HG03565 (cell line): ENCODE measurements around the gene TRAF3.
"Not testable (repeated sequence)": the region's sequence is repeated elsewhere in the genome, so short reads cannot be mapped to it uniquely, and the experiment has no call there.

Source experiments
- ATAC-seq: cut with Tn5 transposase; IDR thresholded peaks from one replicate; pipeline ENCODE4 v1.9.1; 2021; ENCODE audit warnings: mild to moderate bottlenecking, moderate library complexity; ENCODE audit not compliant: unreplicated experiment

TRAF3 gene

DNA sequence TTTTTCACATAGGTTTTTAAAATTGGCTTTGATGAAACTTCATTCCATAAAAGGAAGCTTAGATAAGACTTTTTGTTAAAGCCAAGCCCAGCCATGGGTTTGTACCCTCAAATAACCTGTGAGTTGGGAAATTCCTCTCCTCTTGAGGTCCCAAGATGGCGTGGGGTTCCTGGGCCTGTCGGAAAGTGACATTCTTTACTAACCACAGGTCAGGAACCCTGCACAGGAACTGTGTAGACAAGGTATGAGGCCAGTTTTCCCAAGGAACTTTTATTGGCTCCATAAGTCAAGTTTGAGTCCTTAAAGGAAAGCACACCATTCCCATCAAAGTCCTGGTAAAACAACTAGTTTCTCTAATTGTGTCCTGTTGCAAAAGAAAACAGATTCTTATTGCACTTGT, 80.2 kb downstream of the TRAF3 start:
- no peak for ATAC-seq

GRCh38 chr14:102859911-102860310, 82.7 kb downstream of the TRAF3 start:
- ATAC-seq = no peak

GRCh38 chr14:102862154-102862773, 85.0 kb downstream of the TRAF3 start:
- no peak for ATAC-seq

DNA sequence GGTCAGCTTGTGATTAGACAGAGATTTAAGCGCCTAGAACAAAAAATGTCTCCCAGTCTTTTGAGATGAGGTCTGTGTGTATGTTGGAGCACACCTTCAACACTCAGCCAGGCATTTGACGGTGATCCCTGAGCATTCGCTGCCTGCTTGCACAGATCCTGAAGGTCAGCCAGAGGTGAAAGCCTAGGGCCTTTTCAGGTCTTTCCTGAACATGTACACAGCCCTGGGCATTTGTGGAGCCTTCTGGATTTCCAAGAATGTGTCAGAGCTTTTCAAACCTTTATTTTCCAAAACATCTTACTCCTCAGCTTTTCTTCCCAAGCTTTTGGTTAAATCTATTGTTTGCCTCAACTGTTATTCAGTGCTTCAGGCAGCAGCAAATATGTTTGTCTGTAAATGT, 86.1 kb downstream of the TRAF3 start:
- ATAC-seq = no peak

- not testable (repeated sequence) for ATAC-seq
These were observed 88.7 kb downstream of the TRAF3 start for GRCh38 chr14:102865916-102866315.

DNA sequence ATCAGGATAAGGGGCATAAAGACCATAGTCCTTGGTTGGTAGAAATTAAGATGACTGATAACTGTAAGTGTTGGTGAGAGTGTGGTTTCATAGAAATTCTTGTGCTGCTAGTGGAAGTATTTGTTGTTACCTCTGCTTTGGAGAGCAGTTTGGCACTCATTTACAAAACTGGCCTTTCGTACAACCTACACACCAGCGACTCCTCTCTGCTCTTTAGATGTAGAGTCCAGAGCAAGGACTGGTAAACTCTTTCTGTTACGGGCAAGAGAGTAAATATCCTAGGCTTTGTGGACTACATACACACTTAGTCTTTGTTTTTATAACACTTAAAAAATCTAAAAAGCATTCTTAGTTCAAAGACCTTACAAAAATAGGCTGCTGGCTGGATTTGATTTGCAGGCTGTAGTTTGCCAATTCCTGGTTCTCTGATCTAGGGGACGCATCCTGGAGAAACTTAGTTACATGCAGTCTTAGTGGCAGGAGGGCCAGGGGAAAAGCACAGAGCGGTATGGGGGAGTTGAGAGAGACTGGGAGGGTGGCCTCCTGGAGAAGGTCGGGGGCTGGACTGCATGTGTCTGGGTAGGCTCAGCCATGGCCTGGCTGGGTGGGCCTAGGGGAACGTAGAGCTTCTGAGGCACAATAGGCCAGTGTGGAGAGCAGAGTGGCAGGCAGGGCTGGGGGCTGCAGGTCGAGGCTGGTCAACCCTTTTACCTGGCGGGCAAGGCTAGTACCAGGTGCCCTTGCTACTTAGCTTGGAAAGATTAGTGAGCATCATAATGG, 89.9 kb downstream of the TRAF3 start:
- ATAC-seq = no peak

DNA sequence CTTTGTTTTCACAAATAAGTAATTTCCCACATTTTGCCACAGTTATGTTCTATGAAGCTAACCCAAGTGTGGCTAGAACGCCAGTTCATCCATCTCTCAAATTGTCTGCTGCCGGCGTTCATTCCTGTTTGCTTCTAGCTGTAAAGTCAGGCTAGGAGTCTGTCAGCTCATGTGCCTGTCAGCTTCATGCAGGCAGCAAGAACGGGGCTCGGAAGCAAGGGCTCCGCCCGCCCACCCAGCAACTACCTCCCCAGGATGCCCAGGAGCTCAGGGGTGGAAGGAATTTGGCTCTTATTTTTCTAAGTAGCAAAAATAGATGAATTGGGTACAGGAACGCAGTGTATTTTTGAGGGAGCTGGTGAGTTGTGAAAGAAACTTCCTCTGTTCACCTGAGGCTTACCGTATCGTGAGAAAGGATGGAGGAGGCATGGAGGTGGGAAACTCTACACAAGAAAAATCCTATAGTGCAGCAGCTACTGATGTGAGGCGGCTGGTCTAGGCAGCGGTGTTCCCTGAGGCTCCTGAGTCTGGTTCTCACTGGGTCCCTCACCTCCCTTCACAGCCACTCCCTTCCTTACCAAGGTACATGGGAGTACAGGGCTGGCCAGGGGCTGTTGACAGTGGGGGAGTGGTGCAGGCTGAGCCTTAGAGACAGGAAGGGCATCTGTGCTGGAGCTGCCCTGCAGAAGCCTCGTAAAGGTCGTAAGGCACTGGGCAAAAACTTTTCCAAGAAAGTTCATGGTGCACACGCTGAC, 90.8 kb downstream of the TRAF3 start:
- no peak for ATAC-seq

- ATAC-seq = no peak
These were observed 91.8 kb downstream of the TRAF3 start for GRCh38 chr14:102868956-102869547.

DNA sequence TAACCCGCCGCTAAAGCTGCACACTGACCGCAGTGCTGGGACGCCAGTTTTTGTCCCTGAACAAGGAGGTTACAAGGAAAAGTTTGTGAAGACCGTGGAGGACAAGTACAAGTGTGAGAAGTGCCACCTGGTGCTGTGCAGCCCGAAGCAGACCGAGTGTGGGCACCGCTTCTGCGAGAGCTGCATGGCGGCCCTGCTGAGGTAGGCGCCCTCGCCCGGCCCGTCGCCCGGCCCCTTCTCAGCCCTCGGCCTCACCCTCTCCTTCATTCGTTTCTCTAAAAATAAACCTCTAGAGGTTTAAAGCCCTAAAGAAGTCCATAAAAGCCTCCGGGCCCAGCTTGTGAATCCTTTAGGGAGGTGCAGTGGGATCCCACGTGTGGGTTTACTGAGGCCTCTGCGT, 93.0 kb downstream of the TRAF3 start:
- ATAC-seq = no peak

DNA sequence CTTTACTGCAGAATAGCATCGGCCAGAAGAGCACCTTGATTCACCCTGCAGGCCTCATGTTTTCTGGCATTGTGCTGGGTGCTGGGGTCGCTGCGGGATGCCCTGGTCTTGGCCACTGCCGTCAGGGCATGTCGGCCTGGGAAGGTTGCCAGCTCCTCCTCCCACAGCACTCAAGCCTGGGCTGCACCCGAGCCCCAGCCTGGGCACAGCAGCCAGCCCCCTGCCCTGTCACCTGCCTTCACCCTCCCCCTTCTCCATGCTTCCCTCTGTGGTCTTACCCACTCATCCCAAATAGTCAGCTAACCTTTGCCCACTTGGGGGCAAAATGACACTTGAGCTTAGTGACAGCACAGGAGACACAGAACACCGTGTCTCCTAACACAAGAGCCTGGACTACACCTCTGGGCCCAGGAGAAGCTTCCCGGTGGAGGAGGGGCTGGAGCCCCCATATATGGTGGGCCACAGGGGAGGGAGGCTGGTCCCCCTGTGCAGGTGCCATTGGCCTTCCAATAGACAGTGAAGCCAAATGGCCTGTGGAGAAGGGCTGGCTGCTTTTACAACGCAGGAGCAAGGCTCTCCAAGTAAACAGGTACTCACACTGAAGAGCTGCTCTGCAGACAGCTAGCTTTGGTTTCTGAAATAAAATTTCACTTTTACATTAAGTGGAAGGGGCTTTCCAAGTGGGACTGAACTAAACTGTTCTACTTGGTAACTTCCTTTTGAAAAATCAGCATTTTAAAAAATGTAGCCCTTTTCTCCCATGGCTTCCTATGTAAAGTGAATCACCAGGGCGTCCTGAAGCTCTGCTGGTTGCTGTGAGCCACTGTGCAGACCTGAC, 94.0 kb downstream of the TRAF3 start:
- ATAC-seq = no peak

DNA sequence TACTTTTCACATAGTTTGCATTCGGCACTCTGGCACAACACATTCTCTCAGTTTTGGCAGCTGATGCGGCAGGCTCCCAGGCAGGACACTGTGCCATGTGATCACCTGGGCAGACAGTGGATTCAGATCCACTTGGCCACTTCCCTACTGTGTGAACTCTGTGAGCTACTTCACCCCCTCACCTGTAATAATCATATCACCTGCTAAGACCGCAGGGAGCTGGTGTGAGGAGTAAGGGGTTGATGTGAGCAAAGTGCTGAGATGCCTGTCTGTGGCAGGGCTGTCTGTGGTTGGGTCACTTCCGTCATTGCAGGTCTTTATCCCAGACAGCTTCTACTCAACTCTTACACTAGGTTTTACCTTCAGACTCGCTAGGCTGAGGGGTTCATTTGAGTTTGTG, 94.8 kb downstream of the TRAF3 start:
- no peak for ATAC-seq

- no peak for ATAC-seq
These were observed 95.9 kb downstream of the TRAF3 start for GRCh38 chr14:102873131-102873530.

GRCh38 chr14:102873546-102874061, 96.4 kb downstream of the TRAF3 start:
- no peak for ATAC-seq

DNA sequence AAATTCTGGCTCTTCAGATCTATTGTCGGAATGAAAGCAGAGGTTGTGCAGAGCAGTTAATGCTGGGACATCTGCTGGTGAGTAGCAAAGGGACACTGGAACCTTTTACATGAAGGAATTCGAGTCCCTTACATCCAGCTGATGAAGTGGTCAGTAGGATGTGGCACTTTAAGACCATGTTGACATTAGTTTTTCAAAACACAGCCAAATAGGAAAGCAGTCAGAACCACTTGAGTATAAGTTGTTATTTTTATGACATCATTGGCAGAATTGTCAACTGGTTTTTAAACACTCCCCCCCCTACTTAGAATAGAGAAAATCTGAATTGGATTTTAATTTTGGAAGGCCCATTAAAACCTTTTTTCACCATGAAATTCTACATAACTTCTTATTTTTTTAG, 98.4 kb downstream of the TRAF3 start:
- ATAC-seq = no peak

DNA sequence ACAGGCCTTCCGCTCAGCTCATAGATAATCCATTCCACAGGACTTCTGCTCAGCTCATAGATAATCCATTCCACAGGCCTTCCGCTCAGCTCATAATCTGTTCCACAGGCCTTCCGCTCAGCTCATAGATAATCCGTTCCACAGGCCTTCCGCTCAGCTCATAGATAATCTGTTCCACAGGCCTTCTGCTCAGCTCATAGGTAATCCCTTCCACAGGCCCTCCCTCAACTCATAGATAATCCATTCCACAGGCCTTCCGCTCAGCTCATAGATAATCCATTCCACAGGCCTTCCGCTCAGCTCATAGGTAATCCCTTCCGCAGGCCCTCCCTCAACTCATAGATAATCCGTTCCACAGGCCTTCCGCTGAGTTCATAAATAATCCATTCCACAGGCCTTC, 100.3 kb downstream of the TRAF3 start:
- not testable (repeated sequence) for ATAC-seq

DNA sequence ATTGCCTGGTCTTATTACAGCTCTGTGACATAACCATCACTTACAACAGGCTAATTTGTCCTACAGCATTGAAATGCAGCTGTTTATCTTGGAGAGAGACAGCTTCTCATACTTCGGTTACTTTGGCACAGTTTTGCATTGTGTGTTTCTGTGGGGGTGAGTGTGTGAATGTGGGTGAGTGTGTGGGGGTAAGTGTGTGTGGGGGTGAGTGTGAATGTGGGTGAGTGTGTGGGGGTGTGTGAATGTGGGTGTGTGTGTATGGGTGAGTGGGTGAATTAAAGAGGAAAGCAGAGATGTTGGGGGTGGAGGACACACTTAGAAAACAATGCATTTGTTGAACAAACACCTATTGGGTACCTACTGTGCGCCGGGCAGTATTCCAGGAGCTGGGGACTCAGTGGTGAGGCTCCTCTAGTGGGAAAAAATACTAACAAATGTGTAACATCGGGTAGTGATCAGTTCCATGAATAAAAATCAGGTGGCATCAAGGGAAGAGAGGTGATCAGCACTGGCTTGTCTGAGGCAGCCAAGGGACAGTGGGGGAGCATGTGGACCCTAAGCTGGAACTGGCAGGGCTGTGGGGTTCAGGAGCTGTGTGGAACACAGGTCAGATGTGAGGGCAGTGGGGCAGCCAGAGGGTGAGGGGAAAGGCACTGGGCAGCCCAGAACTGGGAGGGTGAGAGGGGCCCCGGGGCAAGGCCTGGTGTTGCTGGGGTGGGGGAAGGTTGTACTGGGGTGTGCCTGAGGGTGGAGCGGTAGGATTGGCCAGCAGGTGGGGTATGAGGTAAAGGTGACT, 101.1 kb downstream of the TRAF3 start:
- ATAC-seq = no peak

DNA sequence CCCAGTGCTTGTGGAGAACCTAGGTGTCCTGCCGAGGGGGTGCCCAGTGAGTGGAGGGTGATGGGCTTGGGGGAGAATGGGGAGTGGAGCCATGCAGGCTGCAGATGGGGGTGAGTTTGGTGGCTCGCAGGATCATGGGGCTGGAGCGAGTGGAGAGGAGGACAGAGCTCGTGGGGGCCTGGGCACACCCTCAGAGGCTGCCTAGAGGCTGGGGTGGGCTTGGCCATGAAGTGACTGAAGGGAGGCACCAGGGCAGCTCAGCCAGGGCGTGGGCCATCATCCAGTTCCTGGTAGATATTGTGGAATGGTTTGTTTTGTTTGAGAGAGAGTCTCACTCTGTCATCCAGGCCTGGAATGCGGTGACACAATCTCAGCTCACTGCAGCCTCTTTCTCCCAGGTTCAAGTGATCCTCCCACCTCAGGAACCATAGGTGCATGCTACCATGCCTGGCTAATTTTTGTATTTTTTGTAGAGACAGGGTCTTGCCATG, 101.8 kb downstream of the TRAF3 start:
- no peak for ATAC-seq

DNA sequence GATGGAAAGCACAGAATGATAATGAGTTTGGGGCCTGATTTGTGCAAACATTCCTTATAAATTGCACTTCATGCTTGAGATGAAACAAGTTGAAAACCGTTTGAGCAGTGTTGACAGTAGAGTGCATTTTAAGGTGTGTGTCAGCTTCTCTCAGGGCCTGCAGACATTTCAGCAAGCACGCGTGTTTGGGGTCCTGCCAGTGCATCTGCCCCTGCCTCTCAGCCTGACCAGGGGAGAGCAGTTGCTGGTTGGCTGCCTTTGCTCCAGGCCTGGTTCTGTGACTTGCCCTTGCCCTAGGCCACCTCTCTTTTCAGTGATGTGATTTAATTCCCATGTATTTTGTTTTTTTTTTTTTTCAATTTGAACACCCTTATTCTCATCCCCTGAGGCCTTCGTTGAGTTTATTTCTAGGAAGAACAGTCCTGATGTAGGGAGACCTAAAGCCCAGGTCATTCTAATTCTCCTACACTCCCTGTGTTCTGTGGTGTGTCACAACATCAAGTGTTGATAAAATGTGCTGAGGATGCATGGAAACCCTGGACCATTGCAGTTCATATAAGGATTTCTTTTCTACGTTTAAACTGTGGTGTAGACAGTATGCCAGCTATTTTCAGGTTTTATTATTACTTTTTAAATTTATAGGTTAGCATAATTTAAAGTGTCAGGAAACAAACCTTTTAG, 105.1 kb downstream of the TRAF3 start:
- ATAC-seq = no peak

DNA sequence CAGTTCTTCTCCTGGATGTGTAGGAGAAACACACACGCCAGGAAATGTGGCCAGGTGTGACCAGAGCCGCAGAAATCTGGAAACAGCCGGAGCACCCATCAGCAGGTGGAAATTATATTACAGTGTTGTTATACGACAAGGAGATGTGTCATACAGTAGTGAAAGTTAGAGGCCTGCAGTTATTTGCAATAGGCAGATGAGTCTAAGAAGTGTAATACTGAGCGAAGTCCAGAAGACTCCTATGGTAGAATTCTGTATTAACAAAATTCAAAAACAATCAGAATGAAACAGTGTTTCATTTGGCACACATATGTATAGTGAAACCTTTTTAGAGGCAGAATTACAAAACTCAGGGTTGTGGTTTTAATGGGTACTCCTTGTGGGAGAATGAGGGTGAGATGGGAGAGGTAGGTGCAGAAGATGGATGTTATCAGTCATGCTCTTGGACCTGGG, 105.9 kb downstream of the TRAF3 start:
- ATAC-seq = no peak
